OCI-LY7 (cell line): ENCODE results near the gene VPS26C. TPM values are rescaled to one million over a fixed set of nuclear protein-coding genes. Genes with fewer than 3 reads are reported as not detected.

Experiments used
- BruUV-seq: library from RNA; stranded (reverse); fragments of 400-500 nt; replicated peaks from 2 replicates; lab custom pipeline; 2021; lab: Mats Ljungman, UMichigan
- CTCF ChIA-PET: fragments of 300-600 bp; sonication (Branson Sonifier 250); formaldehyde crosslinking; loops from one replicate; lab custom pipeline; 2022; ENCODE audit warnings: antibody characterized with exemption; ENCODE audit not compliant: unreplicated experiment; lab: Charles Lee
- POLR2A ChIA-PET: fragments of 300-600 bp; sonication (Branson Sonifier 250); formaldehyde crosslinking; loops from one replicate; lab custom pipeline; 2022; ENCODE audit warnings: antibody characterized with exemption; lab: Charles Lee
- DNase-seq: peaks from one replicate; pipeline ENCODE4 v3.0.0-alpha.2; 2015; ENCODE audit warnings: low spot score
- H2AFZ ChIP-seq: fragments of 200-600 bp; sonication (generic), shearing (Covaris generic); 2 replicates; pipeline ENCODE4 v1.6.1; 2014; ENCODE audit warnings: mild to moderate bottlenecking, antibody characterized with exemption, low read length, moderate library complexity
- H3K27ac ChIP-seq: fragments of 200-600 bp; sonication (generic); 2 replicates; pipeline ENCODE4 v1.5.1; 2014; ENCODE audit warnings: mixed run types, low read depth, mild to moderate bottlenecking, moderate library complexity, low read length, inconsistent platforms; ENCODE audit not compliant: poor library complexity, severe bottlenecking
- H3K36me3 ChIP-seq: fragments of 200-600 bp; sonication (generic); 2 replicates; pipeline ENCODE4 v1.6.1; 2014; ENCODE audit warnings: mild to moderate bottlenecking, antibody characterized with exemption, low read length, moderate library complexity, mixed read lengths; ENCODE audit not compliant: insufficient read depth
- H3K4me1 ChIP-seq: fragments of 200-600 bp; sonication (generic); 2 replicates; pipeline ENCODE4 v1.5.1; 2014; ENCODE audit warnings: mild to moderate bottlenecking, low read length; ENCODE audit not compliant: insufficient read depth, poor library complexity, severe bottlenecking
- H3K4me2 ChIP-seq: fragments of 200-600 bp; sonication (generic); 2 replicates; pipeline ENCODE4 v1.6.1; 2014; ENCODE audit warnings: mild to moderate bottlenecking, low read length
- H3K4me3 ChIP-seq: fragments of 200-600 bp; sonication (generic); 2 replicates; pipeline ENCODE4 v1.5.1; 2014; ENCODE audit warnings: mild to moderate bottlenecking, low read depth, low read length; ENCODE audit not compliant: poor library complexity, severe bottlenecking
- H3K79me2 ChIP-seq: fragments of 200-600 bp; sonication (generic); 2 replicates; pipeline ENCODE4 v1.6.1; 2016; ENCODE audit warnings: low read depth, mild to moderate bottlenecking, low read length, moderate library complexity, mixed read lengths; ENCODE audit not compliant: insufficient read depth
- H3K9me2 ChIP-seq: fragments of 200-600 bp; sonication (generic); 2 replicates; pipeline ENCODE4 v1.6.1; 2016; ENCODE audit warnings: mild to moderate bottlenecking, low read length, mixed read lengths; ENCODE audit not compliant: insufficient read depth
- H3K9me3 ChIP-seq: fragments of 200-600 bp; sonication (generic); 2 replicates; pipeline ENCODE4 v1.6.1; 2014; ENCODE audit warnings: mild to moderate bottlenecking, mixed run types, low read length, mixed read lengths
- H4K20me1 ChIP-seq: fragments of 200-600 bp; sonication (generic); 2 replicates; pipeline ENCODE4 v1.6.1; 2014; ENCODE audit warnings: mild to moderate bottlenecking, antibody characterized with exemption, low read length, moderate library complexity, mixed read lengths; ENCODE audit not compliant: insufficient read depth
- CTCF ChIP-seq: fragments of 200-600 bp; sonication (generic); conservative IDR thresholded peaks from 2 replicates; pipeline ENCODE4 v1.5.1; 2014; ENCODE audit warnings: mild to moderate bottlenecking, antibody characterized with exemption, low read length, moderate library complexity, mixed read lengths
- EZH2phosphoT487 ChIP-seq: fragments of 200-600 bp; sonication (generic); IDR thresholded peaks from 2 replicates; pipeline ENCODE4 v1.6.1; 2018; ENCODE audit warnings: low read depth, borderline replicate concordance, mild to moderate bottlenecking, mixed run types, antibody characterized with exemption, low read length, moderate library complexity, mixed read lengths
- intact Hi-C: fragments of 100-400 bp; cut with micrococcal nuclease; formaldehyde crosslinking; loops from one replicate; pipeline ENCODE4 v1.10.0; 2022; ENCODE audit not compliant: unreplicated experiment
- total RNA-seq, 2 experiments: library from RNA; depleted of rRNA in 1 of 2; stranded (reverse); fragments of >200 nt in 1 of 2; shearing (Covaris generic) in 1 of 2; gene quantifications; 2 replicates each; pipeline ENCODE4 v1.2.3, GENCODE V29; 2014 to 2022

VPS26C gene
- total RNA-seq, 2 experiments from 2014 or later, result 33.0 to 46.7 TPM

GRCh38 chr21:37230632-37231248 lies 36.4 kb downstream of the VPS26C start:
- intact Hi-C loops, result no loop called here
- no peak overlapping the region for H2AFZ ChIP-seq
- TF ChIP-seq CTCF, result no peak
- no peak for TF ChIP-seq EZH2phosphoT487
- H3K9me2 ChIP-seq, result no peaks in the 10 kb centered on the region
- no peaks in the 10 kb centered on the region for H3K9me3 ChIP-seq
- H3K27ac ChIP-seq, result no peak overlapping the region
- no TSS peak for BruUV-seq
- no peak for DNase-seq
- no peak overlapping the region for H3K4me2 ChIP-seq
- no peak overlapping the region for H3K4me3 ChIP-seq
- CTCF ChIA-PET, result no interaction called here
- no peaks in the 10 kb centered on the region for H4K20me1 ChIP-seq
- peaks cover 84% of the 10 kb centered on the region for H3K36me3 ChIP-seq
- H3K4me1 ChIP-seq, result peaks cover 12% of the 10 kb centered on the region
- no peaks in the 10 kb centered on the region for H3K79me2 ChIP-seq
- POLR2A ChIA-PET, result interaction anchor here (0.8 to 1.1 kb wide), 2 partner anchors 13 to 18 kb away, joined by 3 to 5 read pairs; no protein-coding TSS in a partner anchor

GRCh38 chr21:37228003-37228400 lies 39.1 kb downstream of the VPS26C start:
- peaks cover 13% of the 10 kb centered on the region; the same call in 1 of the 2 replicates for H3K79me2 ChIP-seq
- no peak overlapping the region for H3K4me3 ChIP-seq
- H2AFZ ChIP-seq, result no peak overlapping the region
- H3K36me3 ChIP-seq, result peaks cover 98% of the 10 kb centered on the region
- ChIA-PET CTCF (no interaction called here), POLR2A (no interaction called here)
- BruUV-seq, result no TSS peak
- no peak overlapping the region for H3K27ac ChIP-seq
- no peak overlapping the region for H3K4me2 ChIP-seq
- H3K9me3 ChIP-seq, result no peaks in the 10 kb centered on the region
- H3K9me2 ChIP-seq, result no peaks in the 10 kb centered on the region
- TF ChIP-seq CTCF, result no peak
- no peak for TF ChIP-seq EZH2phosphoT487
- H4K20me1 ChIP-seq, result no peaks in the 10 kb centered on the region
- DNase-seq, result no peak
- intact Hi-C loops, result no loop called here
- H3K4me1 ChIP-seq, result peaks cover 12% of the 10 kb centered on the region
